HG02763 (cell line): ENCODE data around the gene PHF5A.

ENCODE experiments used
- ATAC-seq: cut with Tn5 transposase; IDR thresholded peaks from one replicate; pipeline ENCODE4 v1.9.1; 2021; ENCODE audit warnings: mild to moderate bottlenecking, moderate library complexity; ENCODE audit not compliant: unreplicated experiment

PHF5A gene, protein sequence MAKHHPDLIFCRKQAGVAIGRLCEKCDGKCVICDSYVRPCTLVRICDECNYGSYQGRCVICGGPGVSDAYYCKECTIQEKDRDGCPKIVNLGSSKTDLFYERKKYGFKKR

DNA sequence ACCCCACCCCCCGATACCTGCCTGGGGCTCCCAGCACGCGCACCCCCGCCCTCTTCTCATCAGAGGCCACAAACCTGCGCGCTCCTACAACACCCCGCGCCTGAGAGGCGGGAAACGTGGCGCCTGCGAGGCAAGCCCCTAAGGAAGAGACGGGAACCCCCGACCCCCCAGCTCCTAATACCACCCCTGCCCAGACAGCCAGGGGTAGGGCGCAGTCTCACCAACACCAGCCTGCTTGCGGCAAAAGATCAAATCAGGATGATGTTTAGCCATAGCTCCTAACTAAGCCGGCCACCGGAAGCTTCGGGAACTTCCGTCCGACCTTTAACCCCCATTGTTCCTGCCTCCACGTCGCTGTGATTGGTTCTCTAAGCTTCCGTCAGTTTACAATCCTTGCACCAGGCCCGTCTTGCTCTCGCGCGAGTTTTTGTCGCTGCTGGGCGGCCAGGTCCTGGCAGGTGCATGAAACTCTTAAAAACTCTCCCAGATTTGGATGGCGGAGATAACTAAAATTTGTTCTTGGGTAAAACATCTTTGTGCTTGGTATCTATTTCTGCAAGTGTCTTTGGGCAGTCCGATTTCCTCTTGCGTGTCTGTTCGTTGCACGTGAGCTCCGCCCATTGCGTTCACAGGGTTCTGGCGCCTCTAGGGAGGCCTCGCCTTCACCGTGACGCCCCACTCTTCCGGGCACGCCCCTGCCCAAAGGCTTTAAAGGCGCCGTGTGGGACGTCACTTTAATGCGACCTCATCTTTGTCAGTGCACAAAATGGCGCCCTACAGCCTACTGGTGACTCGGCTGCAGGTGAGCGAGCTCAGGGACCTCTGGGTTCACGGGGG, at the start of gene PHF5A, which contains the start of gene ACO2:
PHF5A (minus strand) TSS at position 312 of the 837 bp plus-strand sequence; CDS start at position 273, 39 bp downstream.
ACO2 (plus strand) TSS at position 737 of the 837 bp plus-strand sequence; CDS start at position 767, 30 bp downstream.
- ATAC-seq: peak; percentile 80

DNA sequence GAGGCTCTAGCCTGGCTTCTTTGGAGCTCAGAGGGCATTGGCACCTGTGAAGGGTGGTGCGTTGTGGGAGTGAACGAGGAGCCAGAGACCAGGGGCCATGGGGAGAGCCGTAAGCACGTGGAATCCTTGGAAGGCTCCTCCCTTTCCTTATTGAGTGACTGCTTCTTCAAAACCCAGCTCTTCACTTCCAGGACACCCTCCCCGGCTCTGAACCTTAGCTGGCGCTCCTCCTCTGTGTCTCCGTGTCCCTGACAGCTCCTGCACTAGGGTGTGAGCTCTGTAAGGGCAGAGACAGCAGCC, 49.5 kb upstream of the PHF5A start:
- no peak for ATAC-seq

DNA sequence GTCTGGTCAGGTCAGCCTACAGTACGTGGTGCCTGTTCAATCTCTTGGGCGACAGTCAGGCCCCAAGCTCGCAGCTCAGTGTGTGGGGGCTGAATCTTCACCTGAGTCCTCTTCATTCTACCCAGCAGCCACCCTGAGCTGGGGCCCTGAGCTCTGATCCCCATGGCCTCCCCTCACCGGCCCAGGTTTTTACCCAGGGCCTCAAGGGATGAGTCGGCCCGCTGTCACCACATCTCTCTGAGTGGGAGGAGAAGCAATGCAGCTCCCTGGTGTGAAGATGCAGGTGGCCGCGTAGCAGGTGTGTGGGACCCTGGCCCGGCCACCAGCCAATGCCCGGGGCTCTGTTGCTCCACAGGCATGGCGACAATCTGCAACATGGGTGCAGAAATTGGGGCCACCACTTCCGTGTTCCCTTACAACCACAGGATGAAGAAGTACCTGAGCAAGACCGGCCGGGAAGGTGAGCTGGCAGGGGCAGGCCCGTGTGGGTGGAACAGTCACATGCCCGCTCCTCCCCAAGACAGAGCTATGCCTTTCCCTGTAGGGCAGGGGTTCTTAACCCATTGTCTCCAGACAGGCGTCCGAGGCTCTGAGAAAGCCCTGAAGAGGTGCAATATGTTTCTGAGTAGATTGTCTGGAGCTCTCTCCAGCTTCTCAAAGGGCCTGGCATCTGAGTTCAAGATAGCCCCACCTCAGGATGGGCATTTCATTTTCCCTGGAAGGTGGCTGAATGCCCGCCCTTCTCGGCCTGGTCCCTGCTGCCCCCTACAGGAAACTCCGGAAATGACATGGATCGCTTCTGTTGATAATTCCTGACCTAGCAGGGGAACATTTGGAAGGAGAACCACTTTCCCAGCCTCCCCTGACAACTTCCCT, 48.9 kb upstream of the PHF5A start:
- ATAC-seq: no peak

DNA sequence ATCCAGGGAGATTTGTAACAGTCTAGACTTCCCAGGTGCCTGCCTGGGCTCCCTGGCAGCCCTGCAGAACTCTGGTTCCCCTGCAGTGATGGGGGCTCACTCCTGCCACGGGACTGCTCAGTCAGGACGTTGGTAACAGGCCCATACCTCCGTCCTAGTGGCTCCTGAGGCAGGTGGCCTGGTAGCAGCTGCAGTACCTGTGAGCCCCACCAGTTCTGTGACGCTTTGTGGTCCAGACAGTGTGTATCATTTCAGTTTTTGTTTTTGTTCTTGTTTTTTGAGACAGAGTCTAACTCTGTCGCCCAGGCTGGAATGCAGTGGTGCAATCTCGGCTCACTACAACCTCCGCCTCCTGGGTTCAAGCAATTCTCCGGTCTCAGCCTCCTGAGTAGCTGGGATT, 48.0 kb upstream of the PHF5A start:
- ATAC-seq: no peak

DNA sequence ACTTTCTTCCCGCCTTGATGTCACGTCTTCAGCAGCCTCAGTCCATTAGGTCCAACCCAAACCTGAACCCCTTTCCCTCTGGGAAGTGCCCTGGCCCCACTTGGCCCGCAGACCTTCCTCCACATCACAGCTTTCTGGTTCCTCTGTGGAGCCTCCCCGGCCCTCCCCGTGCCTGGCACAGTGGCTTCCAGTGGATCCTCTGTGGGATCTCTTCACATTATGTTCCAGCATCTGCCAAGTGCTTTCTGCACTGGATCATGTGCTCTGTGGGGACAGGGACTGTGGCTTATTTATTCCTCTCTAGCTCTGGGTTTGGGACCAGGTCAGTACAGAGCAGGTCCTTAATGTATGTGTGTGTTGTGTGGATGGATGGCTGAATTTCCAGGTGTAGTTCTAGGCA, 44.9 kb upstream of the PHF5A start:
- no peak for ATAC-seq

DNA sequence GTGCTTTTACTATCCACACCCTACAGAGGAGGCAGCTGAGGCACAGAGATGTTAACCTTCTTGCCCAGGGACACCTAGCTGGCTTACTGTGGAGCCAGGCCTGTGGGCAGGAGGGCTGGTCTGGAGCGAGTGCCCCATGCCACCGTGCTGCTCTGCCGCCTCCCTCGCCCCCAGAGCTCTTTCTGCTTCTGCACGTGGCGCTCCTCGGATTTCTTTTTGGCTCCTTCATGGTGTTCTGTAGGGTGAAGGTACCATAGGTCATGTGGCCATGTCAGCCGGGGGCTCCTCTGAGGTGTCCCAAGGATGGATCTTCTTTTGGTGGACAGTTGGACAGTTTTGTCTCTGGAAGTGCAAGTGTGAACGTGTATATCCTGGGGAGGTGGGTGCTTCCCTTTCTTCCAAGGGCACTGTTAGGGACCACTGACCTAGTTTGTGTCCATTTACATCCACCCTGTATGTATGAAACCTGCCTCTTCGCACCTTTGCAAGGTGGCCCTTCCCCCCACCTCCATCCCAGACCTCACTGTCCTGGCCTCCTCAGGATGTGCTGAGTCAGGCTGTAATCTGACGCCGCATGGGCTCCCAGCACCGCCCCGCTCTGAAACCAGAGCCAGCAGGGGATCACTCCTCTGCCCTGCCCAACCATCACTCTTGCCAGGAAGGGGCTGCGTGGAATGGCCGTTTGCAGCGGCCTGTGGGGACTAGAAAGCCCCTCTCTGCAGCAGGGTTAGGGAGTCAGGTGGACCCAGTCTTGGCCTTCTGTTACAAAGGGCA, 44.1 kb upstream of the PHF5A start:
- no peak for ATAC-seq

DNA sequence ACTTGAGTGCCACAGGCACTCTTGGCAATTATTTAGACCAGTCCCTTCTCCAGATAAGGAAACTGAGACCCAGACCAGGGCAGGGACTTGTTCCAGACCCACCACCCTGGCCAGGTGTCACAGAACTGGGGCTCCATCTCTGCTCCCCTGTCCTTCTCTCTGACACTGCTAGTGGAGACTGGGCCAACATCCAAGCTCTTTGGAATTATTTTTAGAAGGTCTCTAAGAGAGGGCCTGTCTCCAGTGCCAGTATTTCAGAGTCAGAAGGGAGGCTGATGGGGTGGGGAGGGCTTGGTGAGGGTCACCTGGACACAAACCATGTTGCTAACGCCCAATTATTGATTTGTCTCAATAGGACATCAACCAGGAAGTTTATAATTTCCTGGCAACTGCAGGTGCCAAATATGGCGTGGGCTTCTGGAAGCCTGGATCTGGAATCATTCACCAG, 43.1 kb upstream of the PHF5A start:
- no peak for ATAC-seq

DNA sequence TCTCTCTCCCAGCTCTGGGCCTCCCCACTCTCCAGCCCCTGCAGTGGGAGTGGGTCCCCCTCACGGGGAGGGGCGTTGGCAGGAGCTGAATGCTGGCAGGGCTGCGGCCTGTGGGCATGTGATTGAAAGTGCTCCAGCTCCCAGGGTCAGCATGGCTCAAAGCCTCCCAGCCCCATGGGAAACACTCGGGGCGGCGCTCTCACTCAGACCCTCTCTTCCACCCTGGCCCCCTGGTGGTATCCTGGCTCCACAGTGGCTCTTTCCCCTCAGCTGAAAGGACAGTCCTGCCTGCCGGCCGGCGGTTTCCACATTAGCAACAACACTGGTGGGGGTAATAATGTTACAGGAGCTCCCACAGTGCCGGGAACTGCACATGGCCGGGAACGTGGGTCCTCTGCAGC, 40.3 kb upstream of the PHF5A start:
- ATAC-seq: no peak

DNA sequence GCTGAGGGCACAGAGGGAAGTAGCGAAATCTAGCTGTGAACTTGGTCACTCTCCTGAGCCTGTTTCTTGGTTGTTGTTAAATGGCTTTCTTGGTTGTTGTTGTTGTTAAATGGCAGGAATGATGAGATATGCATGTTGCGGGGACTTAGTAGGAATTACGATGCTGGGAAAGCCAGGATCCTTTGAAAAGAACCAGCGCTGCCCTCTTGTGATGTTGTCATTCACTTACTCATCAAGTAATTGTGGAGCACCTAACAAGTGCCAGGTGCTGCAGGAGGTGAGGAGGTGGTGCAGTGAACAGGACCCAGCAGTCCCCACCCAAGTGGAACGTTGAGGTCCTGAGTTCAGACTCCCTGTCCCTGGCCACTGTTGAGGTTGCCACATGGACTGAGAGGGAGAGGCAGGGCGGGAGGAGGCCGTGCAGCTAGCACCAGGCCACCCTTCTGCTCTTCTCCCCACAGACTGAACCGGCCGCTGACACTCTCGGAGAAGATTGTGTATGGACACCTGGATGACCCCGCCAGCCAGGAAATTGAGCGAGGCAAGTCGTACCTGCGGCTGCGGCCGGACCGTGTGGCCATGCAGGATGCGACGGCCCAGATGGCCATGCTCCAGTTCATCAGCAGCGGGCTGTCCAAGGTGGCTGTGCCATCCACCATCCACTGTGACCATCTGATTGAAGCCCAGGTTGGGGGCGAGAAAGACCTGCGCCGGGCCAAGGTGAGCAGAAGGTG, 39.0 kb upstream of the PHF5A start:
- ATAC-seq: no peak

DNA sequence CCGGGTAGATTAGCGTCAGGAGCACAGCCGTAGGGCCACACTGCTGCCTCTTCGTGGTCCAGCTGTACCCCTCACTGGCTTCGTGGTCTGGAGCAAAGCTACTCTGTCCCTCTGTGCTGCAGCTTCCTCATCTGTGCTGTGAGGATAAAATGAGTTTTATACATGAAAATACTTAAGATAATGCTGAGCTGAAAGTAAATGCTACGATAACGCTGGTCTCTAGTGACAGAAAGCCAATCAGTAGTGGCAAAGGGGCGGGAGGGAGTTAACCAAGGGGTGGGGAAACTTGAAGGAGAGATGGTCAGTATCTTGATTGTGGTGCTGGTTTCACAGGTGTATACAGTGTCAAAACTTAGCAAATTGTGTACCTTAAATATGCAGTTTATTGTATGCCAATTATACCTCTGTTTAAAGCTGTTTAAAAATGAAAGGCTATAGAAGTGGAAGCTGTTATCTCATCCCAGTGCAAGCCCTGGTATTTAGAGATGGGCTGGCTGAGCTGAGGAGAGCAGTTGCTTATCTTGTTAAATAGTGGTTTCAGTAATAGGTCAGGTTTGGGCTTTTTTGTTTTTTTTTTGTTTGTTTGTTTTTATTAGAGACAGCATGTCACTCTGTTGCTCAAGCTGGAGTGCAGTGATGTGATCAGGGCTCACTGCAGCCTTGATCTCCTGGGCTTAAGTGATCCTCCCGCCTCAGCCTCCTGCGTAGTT, 37.2 kb upstream of the PHF5A start:
- ATAC-seq: no peak

DNA sequence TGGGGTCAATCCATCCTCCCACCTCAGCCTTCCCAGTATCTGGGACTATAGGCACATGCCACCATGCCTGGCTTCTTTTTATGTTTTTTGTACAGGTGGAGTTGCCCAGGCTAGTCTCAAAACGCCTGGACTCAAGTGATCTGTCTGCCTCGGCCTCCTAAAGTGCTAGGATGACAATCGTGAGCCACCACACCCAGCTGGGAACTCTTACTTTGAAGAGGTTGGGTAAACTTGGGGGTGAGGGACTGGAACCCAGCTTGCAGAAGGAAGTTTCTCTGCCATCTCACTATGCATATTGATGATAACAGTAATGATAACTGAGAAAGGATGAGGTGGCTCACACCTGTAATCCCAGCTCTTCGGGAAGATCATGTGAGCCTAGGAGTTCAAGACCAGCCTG, 36.3 kb upstream of the PHF5A start:
- ATAC-seq: no peak

DNA sequence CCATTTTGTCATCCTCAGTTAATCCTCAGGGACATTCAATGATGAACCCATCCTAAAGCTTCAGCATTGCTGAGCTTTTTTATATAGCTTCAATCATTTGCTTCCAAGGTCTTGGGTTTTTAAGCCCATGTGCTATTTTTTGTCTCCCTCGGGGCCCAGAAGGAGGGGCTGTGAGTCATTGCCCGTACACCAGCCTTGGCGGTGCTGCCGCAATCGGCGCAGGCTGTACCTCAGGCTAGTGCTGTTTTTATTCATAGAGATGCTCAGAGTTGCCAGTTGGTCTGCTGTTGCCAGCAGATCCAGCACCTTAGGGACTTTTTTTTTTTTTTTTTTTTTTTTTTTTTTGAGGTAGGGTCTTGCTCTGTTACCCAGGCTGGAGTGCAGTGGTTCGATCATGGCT, 35.9 kb upstream of the PHF5A start:
- no peak for ATAC-seq

DNA sequence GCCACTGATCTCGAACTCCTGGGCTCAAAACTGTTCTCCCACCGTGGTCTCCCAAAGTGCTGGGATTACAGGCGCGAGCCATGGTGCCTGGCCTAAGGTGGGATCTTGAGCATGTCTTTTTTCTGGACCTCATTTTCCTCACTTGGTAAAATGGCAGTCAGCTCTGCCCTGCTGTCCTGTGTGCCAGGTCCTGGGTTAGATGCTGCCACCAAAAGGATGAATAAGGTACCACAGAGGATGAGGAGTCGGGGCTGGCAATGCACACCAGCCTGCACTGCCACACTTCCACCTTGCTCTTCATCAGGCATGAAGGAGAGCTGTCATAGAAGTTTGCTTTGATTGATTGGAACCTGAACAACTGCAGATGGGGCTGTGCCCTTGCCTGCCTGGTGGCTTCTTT, 32.7 kb upstream of the PHF5A start:
- no peak for ATAC-seq

DNA sequence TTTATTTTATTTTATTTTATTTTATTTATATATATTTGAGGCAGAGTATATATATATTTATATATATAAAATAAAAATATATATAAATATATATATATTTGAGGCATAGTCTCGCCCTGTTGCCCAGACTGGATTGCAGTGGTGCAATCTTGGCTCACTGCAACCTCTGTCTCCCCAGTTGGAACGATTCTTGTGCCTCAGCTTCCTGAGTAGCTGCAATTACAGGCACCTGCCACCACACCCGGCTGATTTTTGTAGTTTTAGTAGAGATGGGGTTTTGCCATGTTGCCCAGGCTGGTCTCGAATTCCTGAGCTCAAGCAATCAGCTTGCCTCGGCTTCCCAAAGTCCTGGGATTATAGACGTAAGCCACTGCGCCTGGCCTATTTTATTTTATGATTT, 31.8 kb upstream of the PHF5A start:
- ATAC-seq: no peak

DNA sequence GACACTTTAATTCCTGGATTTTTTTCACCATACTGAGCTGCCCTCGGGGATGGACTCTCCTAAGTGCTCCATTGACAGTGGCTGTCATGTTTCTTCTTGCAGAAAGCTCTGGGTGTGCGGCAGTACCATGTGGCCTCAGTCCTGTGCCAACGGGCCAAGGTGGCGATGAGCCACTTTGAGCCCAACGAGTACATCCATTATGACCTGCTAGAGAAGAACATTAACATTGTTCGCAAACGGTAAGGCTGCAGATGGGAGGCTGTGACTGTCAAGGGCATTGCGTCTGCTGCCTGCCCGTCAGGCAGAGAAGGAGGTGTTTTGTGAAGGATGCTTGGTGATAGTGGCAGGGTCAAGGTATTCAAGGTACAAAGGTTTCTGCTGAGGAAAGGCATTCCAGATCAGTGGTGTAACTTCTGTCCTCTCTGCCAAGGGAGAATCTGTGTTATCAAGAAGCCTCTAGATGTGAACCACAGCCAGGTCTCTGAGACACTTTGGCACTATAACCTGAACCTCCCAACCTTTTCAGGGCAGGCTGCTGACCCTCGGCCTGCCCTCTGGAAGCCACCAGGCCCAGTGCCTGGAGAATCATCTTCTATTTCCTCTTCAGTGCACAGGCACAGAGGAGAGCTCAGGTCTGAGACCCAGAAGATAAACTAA, 31.3 kb upstream of the PHF5A start:
- ATAC-seq: no peak

DNA sequence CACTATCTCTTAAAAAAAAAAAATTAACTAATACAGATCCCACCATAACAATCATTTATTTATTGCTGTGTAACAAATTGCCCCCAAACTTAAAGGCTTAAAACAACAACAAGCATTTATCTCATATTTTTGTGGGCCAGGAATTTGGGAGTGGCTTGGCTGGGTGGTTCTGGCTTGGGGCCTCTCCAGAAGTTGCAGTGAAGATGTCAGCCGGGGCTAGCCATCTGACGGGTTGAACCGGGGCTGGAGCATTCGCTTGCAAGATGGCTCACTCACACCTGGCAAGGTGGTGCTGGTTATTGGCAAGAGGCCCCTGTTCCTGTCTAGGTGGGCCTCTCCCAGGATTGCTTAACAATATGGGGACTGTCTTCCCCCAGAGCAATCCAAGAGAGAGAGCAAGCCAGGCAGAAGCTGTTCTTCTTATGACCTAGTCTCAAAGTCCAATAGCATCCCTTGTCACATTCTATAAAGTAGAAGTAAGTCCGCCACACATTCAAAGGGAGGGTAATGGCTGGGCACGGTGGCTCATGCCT, 29.9 kb upstream of the PHF5A start:
- ATAC-seq: no peak

DNA sequence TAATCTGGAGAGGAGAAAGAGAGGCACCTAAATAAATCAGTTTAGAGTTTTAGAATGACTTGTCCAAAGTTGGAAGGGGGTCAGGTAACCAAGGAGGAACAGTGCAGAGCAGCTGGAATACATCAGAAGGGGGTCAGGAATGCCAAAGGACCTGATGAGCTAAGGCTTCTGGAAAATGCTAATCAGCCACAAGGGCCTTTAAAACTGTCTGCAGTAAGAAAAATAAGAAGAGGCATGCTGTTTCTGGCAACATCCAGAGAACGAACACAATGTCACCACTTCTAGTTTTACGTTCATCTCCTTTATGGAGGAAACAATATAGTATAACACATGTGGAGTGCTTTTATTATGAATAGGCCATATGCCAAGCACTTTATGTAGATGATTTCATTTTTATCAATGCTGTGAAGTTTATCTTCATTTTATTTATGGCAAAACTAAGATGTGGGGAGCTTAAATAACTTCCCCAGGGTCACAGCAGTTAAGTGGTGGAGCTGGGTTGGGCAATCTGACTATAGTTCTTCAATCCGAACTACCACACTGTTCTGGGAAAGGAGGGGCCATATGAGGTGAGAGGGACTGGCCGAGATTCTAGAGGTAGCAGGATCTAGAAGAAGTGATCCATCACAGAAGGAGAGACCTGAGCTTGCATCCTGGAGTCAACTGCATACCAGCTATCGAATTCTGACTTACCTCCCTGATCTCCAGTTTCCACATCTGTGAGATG, 23.0 kb upstream of the PHF5A start:
- ATAC-seq: no peak
